Vagina (tissue), 2 donors: ENCODE measurements around the gene VTCN1.

ENCODE experiments used
- POLR2A ChIP-seq, 2 donors: fragments of 450-650 bp; IDR thresholded peaks; one replicate each; pipeline ENCODE4 v1.6.1; 2017; ENCODE audit warnings: antibody characterized with exemption in 2 of 2, mild to moderate bottlenecking in 2 of 2, moderate library complexity in 2 of 2
- POLR2AphosphoS5 ChIP-seq, 2 donors: sonication (generic); formaldehyde crosslinking; IDR thresholded peaks; one replicate each; pipeline ENCODE4 v1.9.0; 2017; ENCODE audit warnings: antibody characterized with exemption in 2 of 2, mild to moderate bottlenecking in 2 of 2, low read depth in 1 of 2; ENCODE audit not compliant: insufficient read depth in 1 of 2
- TF ChIP-seq, protein P1 (sequence below), 3 experiments: fragments of 450-650 bp in 2 of 3; fragments of 200-600 bp in 1 of 3; sonication (generic) in 1 of 3; IDR thresholded peaks; one replicate each; pipeline ENCODE4 v1.5.1; 2017 to 2019; ENCODE audit warnings: antibody characterized with exemption in 3 of 3, mild to moderate bottlenecking in 2 of 3, moderate library complexity in 2 of 3

DNA sequence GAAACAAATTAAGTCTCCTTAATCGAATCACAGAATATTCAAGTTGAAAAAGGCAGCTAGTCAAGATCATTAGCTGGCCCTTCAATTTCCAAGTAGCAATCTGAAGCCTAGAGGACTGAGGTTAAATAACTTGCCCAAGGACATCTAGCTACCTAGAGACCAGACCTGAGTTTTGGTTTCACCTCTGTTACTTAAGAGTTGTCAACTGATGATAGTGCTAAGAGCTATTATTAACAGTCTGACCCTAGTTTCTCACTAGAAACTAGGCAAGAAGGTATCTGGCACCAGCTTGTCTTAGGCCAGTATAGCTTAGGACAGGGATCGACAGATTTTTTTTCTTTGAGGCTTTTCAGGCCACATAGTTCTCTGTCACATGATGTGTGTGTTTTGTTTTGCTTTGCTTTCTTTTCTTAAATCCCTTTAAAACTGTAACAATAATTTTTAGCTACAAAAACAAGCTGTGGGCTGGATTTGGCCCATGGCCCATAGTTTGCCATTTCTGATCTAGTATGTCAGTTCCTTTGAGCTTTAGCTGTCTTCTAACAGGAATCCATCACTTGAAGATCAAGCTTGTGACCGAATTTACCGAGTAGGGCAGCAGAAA is 112.3 kb downstream of the VTCN1 start:
- TF ChIP-seq, protein P1, sequence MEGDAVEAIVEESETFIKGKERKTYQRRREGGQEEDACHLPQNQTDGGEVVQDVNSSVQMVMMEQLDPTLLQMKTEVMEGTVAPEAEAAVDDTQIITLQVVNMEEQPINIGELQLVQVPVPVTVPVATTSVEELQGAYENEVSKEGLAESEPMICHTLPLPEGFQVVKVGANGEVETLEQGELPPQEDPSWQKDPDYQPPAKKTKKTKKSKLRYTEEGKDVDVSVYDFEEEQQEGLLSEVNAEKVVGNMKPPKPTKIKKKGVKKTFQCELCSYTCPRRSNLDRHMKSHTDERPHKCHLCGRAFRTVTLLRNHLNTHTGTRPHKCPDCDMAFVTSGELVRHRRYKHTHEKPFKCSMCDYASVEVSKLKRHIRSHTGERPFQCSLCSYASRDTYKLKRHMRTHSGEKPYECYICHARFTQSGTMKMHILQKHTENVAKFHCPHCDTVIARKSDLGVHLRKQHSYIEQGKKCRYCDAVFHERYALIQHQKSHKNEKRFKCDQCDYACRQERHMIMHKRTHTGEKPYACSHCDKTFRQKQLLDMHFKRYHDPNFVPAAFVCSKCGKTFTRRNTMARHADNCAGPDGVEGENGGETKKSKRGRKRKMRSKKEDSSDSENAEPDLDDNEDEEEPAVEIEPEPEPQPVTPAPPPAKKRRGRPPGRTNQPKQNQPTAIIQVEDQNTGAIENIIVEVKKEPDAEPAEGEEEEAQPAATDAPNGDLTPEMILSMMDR (IDR thresholded peaks at IDR 0.05), result no peak
- TF ChIP-seq POLR2AphosphoS5 (IDR thresholded peaks at IDR 0.05; ENCODE audit: insufficient read depth in 1 of 2, low read depth in 1 of 2) (no peak), POLR2A (IDR thresholded peaks at IDR 0.05) (no peak)
